Measurements from ENCODE around the gene TSPAN9. TPM values are rescaled to one million over a fixed set of nuclear protein-coding genes. Genes with fewer than 3 reads are reported as not detected.

Gene TSPAN9
- polyA plus RNA-seq, 1 experiment, result 67.0 TPM

GRCh38 chr12:3276226-3276625 is 199.0 kb downstream of the TSPAN9 start:
- Histone ChIP-seq H3K4me3 (ENCODE audit: low read depth, low read length) (no peak overlapping the region), H3K27me3 (ENCODE audit: control insufficient read depth, insufficient read depth, low read length) (no peaks in the 10 kb centered on the region), H3K36me3 (ENCODE audit: control insufficient read depth, insufficient read depth, low read length) (peaks cover 3% of the 10 kb centered on the region)
- CTCF ChIA-PET, result interaction anchor here (0.6 to 12.6 kb wide), 21 partner anchors 10 to 220 kb away, joined by 3 to 223 read pairs (median 6); no protein-coding TSS in a partner anchor
- POLR2A ChIA-PET, result no interaction called here
- TF ChIP-seq CTCF (IDR thresholded peaks at IDR 0.05; ENCODE audit: insufficient read depth, low read depth, low read length), result no peak
- no peak for DNase-seq (ENCODE audit: low read depth)

DNA sequence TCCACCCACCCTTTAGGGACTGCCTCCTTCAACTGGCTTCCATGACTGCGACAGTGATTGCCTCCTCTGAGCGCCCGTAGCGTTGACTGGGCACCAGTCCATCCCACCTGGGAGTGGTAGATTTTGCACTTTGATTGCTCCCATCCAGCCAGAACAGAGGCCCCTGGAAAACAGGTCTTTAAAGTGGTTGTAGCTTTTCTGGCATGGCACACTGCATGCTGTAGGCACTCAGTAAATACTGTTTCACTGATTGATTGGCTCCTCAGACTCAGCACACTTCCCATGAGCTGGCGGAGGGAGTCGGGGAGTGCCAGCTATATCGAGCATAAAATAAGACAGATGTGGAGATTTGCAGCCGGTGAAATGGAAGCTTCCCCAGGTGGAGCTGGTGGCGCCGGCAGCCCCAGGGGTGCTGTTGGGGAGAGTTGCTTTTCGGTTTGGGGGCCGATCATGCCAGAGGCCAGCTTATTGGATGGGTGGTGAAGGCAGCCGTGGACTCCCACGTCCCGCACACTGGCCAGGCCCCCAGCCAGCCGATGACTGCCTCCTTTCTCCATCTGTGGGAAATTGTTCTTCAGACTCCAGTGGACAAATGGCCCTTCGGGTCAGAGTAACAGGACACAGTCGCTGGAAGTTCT is 200.2 kb downstream of the TSPAN9 start:
- no peak for DNase-seq (ENCODE audit: low read depth)
- Histone ChIP-seq H3K27me3 (ENCODE audit: control insufficient read depth, insufficient read depth, low read length) (no peaks in the 10 kb centered on the region), H3K36me3 (ENCODE audit: control insufficient read depth, insufficient read depth, low read length) (peaks cover 8% of the 10 kb centered on the region), H3K4me3 (ENCODE audit: low read depth, low read length) (no peak overlapping the region)
- POLR2A ChIA-PET, result no interaction called here
- no peak for TF ChIP-seq CTCF (IDR thresholded peaks at IDR 0.05; ENCODE audit: insufficient read depth, low read depth, low read length)
- CTCF ChIA-PET, result interaction anchor here (0.7 to 12.6 kb wide), 9 partner anchors 11 to 205 kb away, joined by 3 to 223 read pairs (median 19); no protein-coding TSS in a partner anchor

- ChIA-PET POLR2A (no interaction called here), CTCF (interaction anchor here (1.0 to 12.6 kb wide), 4 partner anchors 20 to 206 kb away, joined by 3 to 223 read pairs (median 28); no protein-coding TSS in a partner anchor)
- H3K36me3 ChIP-seq (ENCODE audit: control insufficient read depth, insufficient read depth, low read length), result peaks cover 9% of the 10 kb centered on the region
- no peaks in the 10 kb centered on the region for H3K27me3 ChIP-seq (ENCODE audit: control insufficient read depth, insufficient read depth, low read length)
- H3K4me3 ChIP-seq (ENCODE audit: low read depth, low read length), result no peak overlapping the region
- DNase-seq (ENCODE audit: low read depth), result no peak
- no peak for TF ChIP-seq CTCF (IDR thresholded peaks at IDR 0.05; ENCODE audit: insufficient read depth, low read depth, low read length)
Observed at GRCh38 chr12:3278681-3279414, 201.7 kb downstream of the TSPAN9 start.

DNA sequence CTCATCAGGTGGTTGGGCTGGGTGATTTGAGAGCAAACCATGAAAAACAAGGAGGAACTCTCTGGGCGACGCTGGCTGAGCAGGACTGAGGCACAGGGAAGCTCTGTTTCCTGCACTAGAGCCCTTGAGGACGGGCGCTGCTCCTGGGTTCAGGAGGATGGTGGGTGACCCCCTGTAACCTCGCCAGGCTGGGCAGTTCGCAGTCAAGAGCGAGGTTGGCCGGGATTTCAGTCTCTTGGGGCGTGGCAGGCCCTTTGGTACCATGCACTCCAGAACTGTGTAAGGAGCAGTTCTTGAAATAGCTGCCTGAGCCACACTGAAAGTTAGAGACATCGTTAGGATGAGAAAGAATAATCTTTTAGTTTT is 202.2 kb downstream of the TSPAN9 start:
- Histone ChIP-seq H3K4me3 (ENCODE audit: low read depth, low read length) (no peak overlapping the region), H3K27me3 (ENCODE audit: control insufficient read depth, insufficient read depth, low read length) (no peaks in the 10 kb centered on the region), H3K36me3 (ENCODE audit: control insufficient read depth, insufficient read depth, low read length) (peaks cover 9% of the 10 kb centered on the region)
- DNase-seq (ENCODE audit: low read depth), result no peak
- TF ChIP-seq CTCF (IDR thresholded peaks at IDR 0.05; ENCODE audit: insufficient read depth, low read depth, low read length), result no peak
- ChIA-PET POLR2A (no interaction called here), CTCF (interaction anchor here (1.0 to 12.6 kb wide), 4 partner anchors 20 to 206 kb away, joined by 3 to 223 read pairs (median 28); no protein-coding TSS in a partner anchor)

- TF ChIP-seq CTCF (IDR thresholded peaks at IDR 0.05; ENCODE audit: insufficient read depth, low read depth, low read length), result no peak
- no peak for DNase-seq (ENCODE audit: low read depth)
- no peaks in the 10 kb centered on the region for H3K27me3 ChIP-seq (ENCODE audit: control insufficient read depth, insufficient read depth, low read length)
- peaks cover 9% of the 10 kb centered on the region for H3K36me3 ChIP-seq (ENCODE audit: control insufficient read depth, insufficient read depth, low read length)
- POLR2A ChIA-PET, result no interaction called here
- CTCF ChIA-PET, result interaction anchor here (1.0 to 12.6 kb wide), 4 partner anchors 19 to 207 kb away, joined by 3 to 223 read pairs (median 26); no protein-coding TSS in a partner anchor
- no peak overlapping the region for H3K4me3 ChIP-seq (ENCODE audit: low read depth, low read length)
Observed at GRCh38 chr12:3279832-3280231, 202.7 kb downstream of the TSPAN9 start.
